ENCODE data around the gene GRHL1. TPM values are rescaled to one million over a fixed set of nuclear protein-coding genes. Genes with fewer than 3 reads are reported as not detected.

Gene GRHL1
- total and polyA plus RNA-seq, 2 of the 8 experiments (the other 6 are each of a cell fraction or from before 2014, with no cell fraction given): 1.3 to 3.6 TPM

DNA sequence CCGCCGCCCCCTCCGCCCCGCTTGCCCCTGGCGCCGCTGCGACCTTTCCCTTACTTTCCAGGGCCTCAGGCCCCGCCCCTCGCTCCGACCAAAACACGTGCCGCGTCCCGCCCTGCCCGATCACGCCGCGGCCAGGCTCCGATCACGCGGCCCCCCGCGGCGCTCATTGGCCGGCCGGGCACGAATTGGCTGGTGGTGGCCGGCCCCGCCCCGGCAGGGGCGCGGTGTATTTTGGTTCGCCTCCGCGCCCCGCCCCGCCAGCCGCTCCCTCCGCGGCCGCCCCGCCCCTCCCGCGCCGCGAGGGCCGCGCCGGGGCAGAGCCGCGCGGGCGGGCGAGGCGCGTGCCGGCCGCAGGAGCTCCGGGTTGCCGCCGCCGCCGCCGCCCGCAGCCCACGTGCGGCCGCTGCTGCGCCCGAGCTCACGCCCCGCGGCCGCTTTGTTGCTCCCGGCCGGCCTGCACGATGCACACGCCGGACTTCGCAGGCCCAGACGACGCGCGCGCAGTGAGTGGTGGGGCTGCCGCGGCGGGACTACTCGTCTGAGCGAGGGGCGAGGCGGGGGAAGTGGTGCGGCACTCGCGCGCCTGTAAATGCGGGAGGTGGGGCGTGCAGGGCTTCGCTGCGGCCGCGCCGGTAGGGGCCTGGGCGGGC lies 91.9 kb downstream of the GRHL1 start, which contains the start of gene KLF11:
Gene KLF11, plus strand, starts transcription at position 295 of the 650 bp plus-strand sequence. Its CDS starts 167 bp downstream, at position 462.
- WGBS, 2 experiments (ENCODE audit: extremely low coverage in 1 of 2, insufficient coverage in 1 of 2, insufficient read length in 1 of 2, insufficient replicate concordance in 2 of 2, low coverage in 1 of 2, low lambda C conversion rate in 2 of 2, missing lambda C conversion rate in 1 of 2): 4% methylated on average over 16 of the region's 104 CpGs; no CpG with 5 or more reads in 1 of the 2 experiments
- Histone ChIP-seq H3K27me3 (replicated peaks in 1 of 4; ENCODE audit: control insufficient read depth in 3 of 4, extremely low read depth in 1 of 4, insufficient read depth in 3 of 4, low read length in 3 of 4) (peaks cover 0 to 26% (median 18%) of the 10 kb centered on the region in 4 experiments; a peak in 6 of 7 replicates), H3K9ac (replicated peaks in 1 of 4; ENCODE audit: extremely low read depth in 1 of 4, low read depth in 3 of 4, low read length in 3 of 4) (peak within 1 kb of the TSS; percentile 74 to 89 (median 81)), H3K4me2 (ENCODE audit: insufficient read depth in 1 of 2, low read depth in 2 of 2, low read length in 2 of 2) (peak within 1 kb of the TSS; percentile 90 to 98), H3K23me2 (ENCODE audit: low read depth, low read length) (peaks cover 8% of the 10 kb centered on the region; the same call in 1 of the 2 replicates), H3K4me3 (ENCODE audit: extremely low read depth in 1 of 4, insufficient read depth in 2 of 4, low read depth in 3 of 4, low read length in 4 of 4) (peak within 1 kb of the TSS; percentile 54 to 72 (median 58)), H3K14ac (ENCODE audit: insufficient read length) (no peak within 1 kb of the TSS), H4K20me1 (replicated peaks in 1 of 2; ENCODE audit: control insufficient read depth in 1 of 2, insufficient read depth in 2 of 2, low read length in 2 of 2) (peaks cover 0 to 5% of the 10 kb centered on the region in 2 experiments), H3K79me2 (ENCODE audit: control insufficient read depth in 1 of 2, insufficient read depth in 2 of 2, low read length in 2 of 2) (no peaks in the 10 kb centered on the region), H2BK12ac (ENCODE audit: low read depth, low read length) (peak within 1 kb of the TSS; percentile 23; the same call in 1 of the 2 replicates), H3K9me3 (ENCODE audit: insufficient read depth in 2 of 2, low read depth in 1 of 2, low read length in 1 of 2) (peaks cover 0 to 8% of the 10 kb centered on the region in 2 experiments; a peak in 1 of 4 replicates), H4K5ac (ENCODE audit: insufficient read length, low read depth, low read length) (peak within 1 kb of the TSS; percentile 73), H3K27ac (ENCODE audit: low read depth, low read length) (peak within 1 kb of the TSS; percentile 58; the same call in 1 of the 2 replicates), H3K4ac (replicated peaks; ENCODE audit: insufficient read length, low read depth, low read length) (peak within 1 kb of the TSS; percentile 63), H2BK15ac (ENCODE audit: low read length) (no peak within 1 kb of the TSS), H3K79me1 (ENCODE audit: low read depth, low read length) (no peaks in the 10 kb centered on the region; the same call in 1 of the 2 replicates), H2AK5ac (ENCODE audit: low read depth, low read length) (no peak within 1 kb of the TSS), H2BK5ac (ENCODE audit: low read depth, low read length) (no peak within 1 kb of the TSS), H4K91ac (replicated peaks; ENCODE audit: insufficient read length, low read length) (peak within 1 kb of the TSS; percentile 80), H3K36me3 (ENCODE audit: control insufficient read depth in 2 of 4, insufficient read depth in 4 of 4, low read length in 3 of 4) (peaks cover 0 to 10% (median under 1%) of the 10 kb centered on the region in 4 experiments; a peak in 2 of 8 replicates), H3K18ac (ENCODE audit: extremely low read depth, low read length) (peak within 1 kb of the TSS; percentile 71), H2BK20ac (ENCODE audit: low read length) (no peak within 1 kb of the TSS), H3K4me1 (replicated peaks in 1 of 4; ENCODE audit: control insufficient read depth in 3 of 4, insufficient read depth in 4 of 4, low read length in 3 of 4) (peaks cover 0 to 5% (median 2%) of the 10 kb centered on the region in 4 experiments; a peak in 3 of 7 replicates), H3K56ac (replicated peaks; ENCODE audit: insufficient read length, low read depth, low read length) (no peak within 1 kb of the TSS), H2BK120ac (replicated peaks; ENCODE audit: low read depth, low read length) (no peak within 1 kb of the TSS), H3K23ac (ENCODE audit: insufficient read length) (no peak within 1 kb of the TSS), H2AFZ (ENCODE audit: low read length) (peak within 1 kb of the TSS; percentile 94), H4K8ac (ENCODE audit: extremely low read depth, insufficient read depth, low read length) (peak within 1 kb of the TSS; percentile 82)
- ChIA-PET CTCF (ENCODE audit: partially characterized antibody) (interaction anchor here (1.0 to 1.9 kb wide), 3 partner anchors 15 to 59 kb away, joined by 4 to 11 read pairs (median 9); no protein-coding TSS in a partner anchor), POLR2A (ENCODE audit: partially characterized antibody) (interaction anchor here (0.8 to 4.2 kb wide), 14 partner anchors 9 to 413 kb away, joined by 3 to 32 read pairs (median 4); partner anchors contain the start of genes ODC1, TAF1B and YWHAQ)
- FAIRE-seq: no peak
- DNase-seq (ENCODE audit: low read depth in 1 of 2, low spot score in 2 of 2): peak in 1 of 2 experiments; percentile 81
- TF ChIP-seq, protein P1, sequence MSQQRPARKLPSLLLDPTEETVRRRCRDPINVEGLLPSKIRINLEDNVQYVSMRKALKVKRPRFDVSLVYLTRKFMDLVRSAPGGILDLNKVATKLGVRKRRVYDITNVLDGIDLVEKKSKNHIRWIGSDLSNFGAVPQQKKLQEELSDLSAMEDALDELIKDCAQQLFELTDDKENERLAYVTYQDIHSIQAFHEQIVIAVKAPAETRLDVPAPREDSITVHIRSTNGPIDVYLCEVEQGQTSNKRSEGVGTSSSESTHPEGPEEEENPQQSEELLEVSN (IDR thresholded peaks at IDR 0.05): peak; percentile 94
- TF ChIP-seq, protein P2, sequence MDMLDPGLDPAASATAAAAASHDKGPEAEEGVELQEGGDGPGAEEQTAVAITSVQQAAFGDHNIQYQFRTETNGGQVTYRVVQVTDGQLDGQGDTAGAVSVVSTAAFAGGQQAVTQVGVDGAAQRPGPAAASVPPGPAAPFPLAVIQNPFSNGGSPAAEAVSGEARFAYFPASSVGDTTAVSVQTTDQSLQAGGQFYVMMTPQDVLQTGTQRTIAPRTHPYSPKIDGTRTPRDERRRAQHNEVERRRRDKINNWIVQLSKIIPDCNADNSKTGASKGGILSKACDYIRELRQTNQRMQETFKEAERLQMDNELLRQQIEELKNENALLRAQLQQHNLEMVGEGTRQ (IDR thresholded peaks at IDR 0.05; ENCODE audit: low read length): peak; percentile 32; the same call in 1 of the 2 replicates
- TF ChIP-seq, protein P3, sequence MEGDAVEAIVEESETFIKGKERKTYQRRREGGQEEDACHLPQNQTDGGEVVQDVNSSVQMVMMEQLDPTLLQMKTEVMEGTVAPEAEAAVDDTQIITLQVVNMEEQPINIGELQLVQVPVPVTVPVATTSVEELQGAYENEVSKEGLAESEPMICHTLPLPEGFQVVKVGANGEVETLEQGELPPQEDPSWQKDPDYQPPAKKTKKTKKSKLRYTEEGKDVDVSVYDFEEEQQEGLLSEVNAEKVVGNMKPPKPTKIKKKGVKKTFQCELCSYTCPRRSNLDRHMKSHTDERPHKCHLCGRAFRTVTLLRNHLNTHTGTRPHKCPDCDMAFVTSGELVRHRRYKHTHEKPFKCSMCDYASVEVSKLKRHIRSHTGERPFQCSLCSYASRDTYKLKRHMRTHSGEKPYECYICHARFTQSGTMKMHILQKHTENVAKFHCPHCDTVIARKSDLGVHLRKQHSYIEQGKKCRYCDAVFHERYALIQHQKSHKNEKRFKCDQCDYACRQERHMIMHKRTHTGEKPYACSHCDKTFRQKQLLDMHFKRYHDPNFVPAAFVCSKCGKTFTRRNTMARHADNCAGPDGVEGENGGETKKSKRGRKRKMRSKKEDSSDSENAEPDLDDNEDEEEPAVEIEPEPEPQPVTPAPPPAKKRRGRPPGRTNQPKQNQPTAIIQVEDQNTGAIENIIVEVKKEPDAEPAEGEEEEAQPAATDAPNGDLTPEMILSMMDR (IDR thresholded peaks at IDR 0.05; ENCODE audit: control extremely low read depth in 1 of 3, insufficient read depth in 1 of 3, low read depth in 1 of 3, low read length in 3 of 3): no peak
- TF ChIP-seq PHF8 (conservative IDR thresholded peaks at IDR 0.05; ENCODE audit: low read depth, low read length): peak; percentile 82
- peak; percentile 29 for TF ChIP-seq KDM4A (IDR thresholded peaks at IDR 0.05; ENCODE audit: low read depth, low read length, severe bottlenecking)
- TF ChIP-seq RBBP5 (IDR thresholded peaks at IDR 0.05; ENCODE audit: borderline replicate concordance, low read depth, low read length): no peak

Measured in H1 (cell line).